BLaER1 treated with 17β-estradiol and CSF1 and Interleukin-3, amounts not matched to agents 10 nM and 100 nM (cell line): ENCODE results near the gene CDC14B.
"Not testable (repeated sequence)": the region's sequence is repeated elsewhere in the genome, so short reads cannot be mapped to it uniquely, and the experiment has no call there.

Source experiments
- H3K27ac ChIP-seq, 11 experiments: shearing (Covaris generic); formaldehyde crosslinking; 2 replicates each; pipeline ENCODE4 v1.8.1; 2022
- H3K27me3 ChIP-seq, 11 experiments: shearing (Covaris generic); formaldehyde crosslinking; 2 replicates each; pipeline ENCODE4 v1.8.1; 2022
- H3K36me3 ChIP-seq, 11 experiments: shearing (Covaris generic); formaldehyde crosslinking; 2 replicates each; pipeline ENCODE4 v1.8.1; 2022
- H3K4me1 ChIP-seq, 10 experiments: shearing (Covaris generic); formaldehyde crosslinking; 2 replicates each; pipeline ENCODE4 v1.8.1; 2022
- H3K4me2 ChIP-seq, 11 experiments: shearing (Covaris generic); formaldehyde crosslinking; 2 replicates each; pipeline ENCODE4 v1.8.1; 2022
- H3K4me3 ChIP-seq, 10 experiments: shearing (Covaris generic); formaldehyde crosslinking; 2 replicates each; pipeline ENCODE4 v1.8.1; 2022
- H3K9ac ChIP-seq, 11 experiments: shearing (Covaris generic); formaldehyde crosslinking; 2 replicates each; pipeline ENCODE4 v1.8.1; 2022
- H3K9me3 ChIP-seq, 11 experiments: shearing (Covaris generic); formaldehyde crosslinking; replicated peaks in 1 of 11; 2 replicates each; pipeline ENCODE4 v1.8.1; 2022
- H4K20me1 ChIP-seq, 11 experiments: shearing (Covaris generic); formaldehyde crosslinking; 2 replicates each; pipeline ENCODE4 v1.8.1; 2022
- Cebpa-rat ChIP-seq, 11 experiments: shearing (Covaris generic); IDR thresholded peaks; 2 replicates each; pipeline ENCODE4 v1.8.1; 2022

The CDC14B gene

DNA sequence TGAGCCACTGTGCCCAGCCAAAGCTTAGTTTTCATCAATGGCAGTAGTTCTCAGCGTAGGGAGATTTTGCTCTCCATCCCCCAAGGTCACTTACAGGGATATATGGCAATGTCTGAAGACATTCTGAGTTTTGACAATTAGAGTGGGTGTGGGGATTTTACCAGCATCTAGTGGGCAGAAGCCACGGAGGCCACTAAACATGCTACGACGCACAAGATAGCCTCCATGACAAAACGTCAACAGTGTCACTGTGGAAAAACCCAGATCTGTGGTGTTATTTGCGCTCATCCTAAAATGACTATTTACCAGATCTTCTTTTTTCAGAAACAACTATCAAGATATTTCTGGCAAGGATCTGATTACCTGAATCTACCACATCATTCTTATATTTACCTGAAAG is 68.2 kb downstream of the CDC14B start:
- Histone ChIP-seq H3K27ac (no peak overlapping the region), H3K27me3 (no peaks in the 10 kb centered on the region), H3K9ac (no peak overlapping the region), H4K20me1 (no peaks in the 10 kb centered on the region), H3K9me3 (no peaks in the 10 kb centered on the region), H3K36me3 (no peaks in the 10 kb centered on the region), H3K4me2 (no peak overlapping the region), H3K4me3 (no peak overlapping the region), H3K4me1 (peaks cover 0 to 27% (median 11%) of the 10 kb centered on the region in 10 experiments; a peak in 11 of 20 replicates)
- no peak for TF ChIP-seq Cebpa-rat (IDR thresholded peaks at IDR 0.05)

GRCh38 chr9:96550659-96551058 is 69.0 kb downstream of the CDC14B start:
- no peak for TF ChIP-seq Cebpa-rat (IDR thresholded peaks at IDR 0.05)
- no peaks in the 10 kb centered on the region for H3K27me3 ChIP-seq
- no peaks in the 10 kb centered on the region for H4K20me1 ChIP-seq
- no peak overlapping the region for H3K4me2 ChIP-seq
- no peaks in the 10 kb centered on the region for H3K9me3 ChIP-seq
- H3K4me3 ChIP-seq, result no peak overlapping the region
- H3K27ac ChIP-seq, result no peak overlapping the region
- H3K9ac ChIP-seq, result no peak overlapping the region
- peaks cover 0 to 20% (median 7%) of the 10 kb centered on the region in 10 experiments; a peak in 11 of 20 replicates for H3K4me1 ChIP-seq
- no peaks in the 10 kb centered on the region; a peak in 1 of 22 replicates for H3K36me3 ChIP-seq

GRCh38 chr9:96543131-96543530 is 76.5 kb downstream of the CDC14B start:
- H3K4me2 ChIP-seq, H3K4me1 ChIP-seq, H4K20me1 ChIP-seq, H3K9ac ChIP-seq, H3K36me3 ChIP-seq, H3K27me3 ChIP-seq, H3K27ac ChIP-seq, H3K9me3 ChIP-seq, H3K4me3 ChIP-seq: not testable (repeated sequence)

- no peaks in the 10 kb centered on the region for H4K20me1 ChIP-seq
- no peak overlapping the region for H3K4me2 ChIP-seq
- H3K9ac ChIP-seq, result no peak overlapping the region
- no peak overlapping the region for H3K27ac ChIP-seq
- H3K27me3 ChIP-seq, result no peaks in the 10 kb centered on the region
- no peak overlapping the region for H3K4me3 ChIP-seq
- TF ChIP-seq Cebpa-rat (IDR thresholded peaks at IDR 0.05), result no peak
- H3K9me3 ChIP-seq, result no peaks in the 10 kb centered on the region
- H3K4me1 ChIP-seq, result no peaks in the 10 kb centered on the region
- no peaks in the 10 kb centered on the region for H3K36me3 ChIP-seq
These were observed 79.5 kb downstream of the CDC14B start for GRCh38 chr9:96540106-96540505.

DNA sequence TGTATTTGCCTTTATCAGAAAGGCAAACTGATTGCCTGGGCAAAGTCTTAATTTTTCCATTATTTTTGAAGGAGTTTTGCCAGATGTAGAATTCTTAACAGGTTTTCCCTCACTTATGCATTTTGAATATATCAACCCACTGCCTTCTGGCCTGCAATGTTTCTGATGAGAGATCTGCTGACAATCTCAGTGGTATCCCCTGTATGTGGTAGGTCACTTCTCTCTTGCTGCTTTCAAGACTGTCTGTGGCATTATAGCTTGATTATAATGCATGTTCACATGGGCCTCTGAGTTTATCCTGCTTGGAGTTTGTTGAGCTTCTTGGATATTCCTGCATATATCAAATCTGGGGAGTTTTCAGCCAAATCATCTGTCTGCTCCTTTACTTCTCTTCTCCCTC is 87.5 kb downstream of the CDC14B start:
- Histone ChIP-seq H3K27ac (no peak overlapping the region), H3K36me3 (peaks cover 0 to 7% (median 0%) of the 10 kb centered on the region in 11 experiments; a peak in 1 of 22 replicates), H3K9me3 (peaks cover 0 to 13% (median 3%) of the 10 kb centered on the region in 11 experiments; a peak in 10 of 22 replicates), H4K20me1 (no peaks in the 10 kb centered on the region), H3K4me3 (no peak overlapping the region), H3K4me2 (no peak overlapping the region), H3K4me1 (no peaks in the 10 kb centered on the region), H3K9ac (no peak overlapping the region), H3K27me3 (no peaks in the 10 kb centered on the region)
- no peak for TF ChIP-seq Cebpa-rat (IDR thresholded peaks at IDR 0.05)

- H3K36me3 ChIP-seq, result no peaks in the 10 kb centered on the region
- peaks cover 6 to 11% (median 9%) of the 10 kb centered on the region in 10 experiments; a peak in 19 of 20 replicates for H3K4me1 ChIP-seq
- H4K20me1 ChIP-seq, result no peaks in the 10 kb centered on the region
- no peak for TF ChIP-seq Cebpa-rat (IDR thresholded peaks at IDR 0.05)
- H3K27me3 ChIP-seq, result no peaks in the 10 kb centered on the region
- H3K9me3 ChIP-seq, result no peaks in the 10 kb centered on the region
- no peak overlapping the region for H3K27ac ChIP-seq
- no peak overlapping the region for H3K4me2 ChIP-seq
- H3K4me3 ChIP-seq, result no peak overlapping the region
- H3K9ac ChIP-seq, result no peak overlapping the region
These were observed 94.9 kb downstream of the CDC14B start for GRCh38 chr9:96524764-96525163.

- peaks cover 6 to 11% (median 9%) of the 10 kb centered on the region in 10 experiments; a peak in 19 of 20 replicates for H3K4me1 ChIP-seq
- no peak overlapping the region for H3K4me3 ChIP-seq
- H3K27me3 ChIP-seq, result no peaks in the 10 kb centered on the region
- H3K9ac ChIP-seq, result no peak overlapping the region
- TF ChIP-seq Cebpa-rat (IDR thresholded peaks at IDR 0.05), result no peak
- H3K36me3 ChIP-seq, result no peaks in the 10 kb centered on the region
- no peak overlapping the region for H3K27ac ChIP-seq
- H4K20me1 ChIP-seq, result no peaks in the 10 kb centered on the region
- no peaks in the 10 kb centered on the region for H3K9me3 ChIP-seq
- H3K4me2 ChIP-seq, result no peak overlapping the region
These were observed 95.6 kb downstream of the CDC14B start for GRCh38 chr9:96524045-96524444.

- no peak overlapping the region for H3K9ac ChIP-seq
- H3K4me3 ChIP-seq, result no peak overlapping the region
- no peaks in the 10 kb centered on the region for H4K20me1 ChIP-seq
- no peaks in the 10 kb centered on the region for H3K27me3 ChIP-seq
- H3K9me3 ChIP-seq, result no peaks in the 10 kb centered on the region
- H3K4me2 ChIP-seq, result no peak overlapping the region
- TF ChIP-seq Cebpa-rat (IDR thresholded peaks at IDR 0.05), result no peak
- peaks cover 6 to 11% (median 9%) of the 10 kb centered on the region in 10 experiments; a peak in 19 of 20 replicates for H3K4me1 ChIP-seq
- H3K27ac ChIP-seq, result no peak overlapping the region
- H3K36me3 ChIP-seq, result no peaks in the 10 kb centered on the region
These were observed 96.3 kb downstream of the CDC14B start for GRCh38 chr9:96523374-96523773.

DNA sequence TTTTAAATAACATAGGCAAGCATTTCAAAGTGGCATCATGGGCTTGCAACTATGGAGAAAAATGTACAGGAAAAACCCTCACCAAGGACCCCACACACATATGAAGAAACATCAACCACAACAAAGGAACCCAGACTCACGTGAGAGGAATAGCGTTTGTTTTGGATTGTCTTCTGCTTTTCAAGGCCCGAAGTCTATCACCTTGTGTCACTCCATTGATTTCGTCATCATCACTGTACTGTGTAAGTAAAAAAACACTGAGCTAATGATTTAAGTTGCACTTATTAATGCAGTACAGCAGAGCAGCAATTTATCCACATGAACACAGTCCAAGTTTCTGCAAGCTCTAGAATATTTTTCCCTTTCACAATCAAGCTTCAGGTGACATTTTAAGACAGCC is 97.3 kb downstream of the CDC14B start:
- Histone ChIP-seq H4K20me1 (no peaks in the 10 kb centered on the region), H3K4me3 (no peak overlapping the region), H3K4me1 (peaks cover 6 to 11% (median 9%) of the 10 kb centered on the region in 10 experiments; a peak in 19 of 20 replicates), H3K27ac (no peak overlapping the region), H3K27me3 (no peaks in the 10 kb centered on the region), H3K4me2 (peak overlapping the region; percentile 6 to 58 (median 46); a peak in 18 of 22 replicates), H3K36me3 (no peaks in the 10 kb centered on the region), H3K9ac (no peak overlapping the region), H3K9me3 (no peaks in the 10 kb centered on the region)
- TF ChIP-seq Cebpa-rat (IDR thresholded peaks at IDR 0.05), result peak in 2 of 11 experiments; percentile 9 to 41; a peak in 5 of 22 replicates

GRCh38 chr9:96519787-96520186 is 99.9 kb downstream of the CDC14B start:
- H3K27ac ChIP-seq, result no peak overlapping the region
- no peaks in the 10 kb centered on the region for H3K9me3 ChIP-seq
- H3K4me2 ChIP-seq, result no peak overlapping the region
- no peaks in the 10 kb centered on the region for H3K36me3 ChIP-seq
- no peak for TF ChIP-seq Cebpa-rat (IDR thresholded peaks at IDR 0.05)
- H3K9ac ChIP-seq, result no peak overlapping the region
- H3K4me1 ChIP-seq, result peaks cover 6 to 13% (median 9%) of the 10 kb centered on the region in 10 experiments; a peak in 19 of 20 replicates
- H3K4me3 ChIP-seq, result no peak overlapping the region
- H3K27me3 ChIP-seq, result no peaks in the 10 kb centered on the region
- H4K20me1 ChIP-seq, result no peaks in the 10 kb centered on the region
